LNCAP (cell line): ENCODE data around the gene ATG5.

Experiments
- TF ChIP-seq, protein P1 (sequence below): fragments of 450-650 bp; IDR thresholded peaks from 2 replicates; pipeline ENCODE4 v1.5.1; 2017; ENCODE audit warnings: mild to moderate bottlenecking

ATG5 gene

GRCh38 chr6:106321940-106322339 lies 3.6 kb downstream of the ATG5 start:
- TF ChIP-seq, protein P1, sequence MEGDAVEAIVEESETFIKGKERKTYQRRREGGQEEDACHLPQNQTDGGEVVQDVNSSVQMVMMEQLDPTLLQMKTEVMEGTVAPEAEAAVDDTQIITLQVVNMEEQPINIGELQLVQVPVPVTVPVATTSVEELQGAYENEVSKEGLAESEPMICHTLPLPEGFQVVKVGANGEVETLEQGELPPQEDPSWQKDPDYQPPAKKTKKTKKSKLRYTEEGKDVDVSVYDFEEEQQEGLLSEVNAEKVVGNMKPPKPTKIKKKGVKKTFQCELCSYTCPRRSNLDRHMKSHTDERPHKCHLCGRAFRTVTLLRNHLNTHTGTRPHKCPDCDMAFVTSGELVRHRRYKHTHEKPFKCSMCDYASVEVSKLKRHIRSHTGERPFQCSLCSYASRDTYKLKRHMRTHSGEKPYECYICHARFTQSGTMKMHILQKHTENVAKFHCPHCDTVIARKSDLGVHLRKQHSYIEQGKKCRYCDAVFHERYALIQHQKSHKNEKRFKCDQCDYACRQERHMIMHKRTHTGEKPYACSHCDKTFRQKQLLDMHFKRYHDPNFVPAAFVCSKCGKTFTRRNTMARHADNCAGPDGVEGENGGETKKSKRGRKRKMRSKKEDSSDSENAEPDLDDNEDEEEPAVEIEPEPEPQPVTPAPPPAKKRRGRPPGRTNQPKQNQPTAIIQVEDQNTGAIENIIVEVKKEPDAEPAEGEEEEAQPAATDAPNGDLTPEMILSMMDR, result no peak

GRCh38 chr6:106318851-106319250 lies 6.7 kb downstream of the ATG5 start:
- TF ChIP-seq, protein P1, result no peak

DNA sequence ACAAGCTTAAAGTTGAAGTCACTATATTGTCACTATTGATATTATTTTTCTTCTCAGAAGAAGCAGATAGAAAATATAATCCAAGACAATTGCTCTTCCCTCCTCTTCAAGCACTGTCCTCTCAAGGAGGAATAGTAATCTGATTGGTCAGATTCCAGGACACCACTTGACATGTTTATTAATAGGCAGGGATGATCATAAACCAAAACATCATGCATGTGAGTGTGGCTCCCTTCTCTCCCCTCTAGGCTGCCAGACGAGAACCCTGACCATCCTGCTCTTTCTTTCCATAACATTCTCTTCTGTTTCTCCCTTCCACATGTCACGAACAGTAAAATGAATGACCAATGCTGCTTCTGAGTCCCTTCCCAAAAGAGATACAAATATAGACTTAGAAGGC lies 7.5 kb downstream of the ATG5 start:
- TF ChIP-seq, protein P1, result no peak

GRCh38 chr6:106316375-106316766 lies 9.2 kb downstream of the ATG5 start:
- TF ChIP-seq, protein P1, result no peak

DNA sequence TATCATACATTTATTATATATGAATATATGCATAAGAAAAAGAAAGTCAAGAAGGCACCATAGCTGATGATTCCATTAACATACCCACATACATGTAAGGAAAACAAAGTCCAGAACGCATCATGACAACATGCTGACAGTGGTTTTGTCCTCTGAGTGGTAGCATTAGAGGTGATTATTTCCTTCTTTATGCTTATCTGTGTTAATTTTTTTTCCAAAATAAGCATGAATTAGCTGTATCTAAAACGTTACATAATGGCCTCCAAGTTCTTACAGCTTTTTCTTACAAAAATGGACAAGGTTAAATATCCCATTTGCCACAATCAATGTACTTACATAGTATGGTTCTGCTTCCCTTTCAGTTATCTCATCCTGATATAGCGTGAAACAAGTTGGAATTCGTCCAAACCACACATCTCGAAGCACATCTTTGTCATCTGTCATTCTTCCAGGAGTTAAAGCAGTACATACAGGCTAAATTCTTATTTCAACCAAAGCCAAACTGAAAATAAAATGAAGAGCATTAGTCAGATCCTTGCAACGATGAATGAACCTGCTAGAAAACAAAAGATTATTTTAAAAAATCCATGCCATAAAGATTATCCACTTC lies 9.7 kb downstream of the ATG5 start:
- TF ChIP-seq, protein P1, result no peak

GRCh38 chr6:106309766-106310373 lies 15.7 kb downstream of the ATG5 start:
- TF ChIP-seq, protein P1, result no peak

DNA sequence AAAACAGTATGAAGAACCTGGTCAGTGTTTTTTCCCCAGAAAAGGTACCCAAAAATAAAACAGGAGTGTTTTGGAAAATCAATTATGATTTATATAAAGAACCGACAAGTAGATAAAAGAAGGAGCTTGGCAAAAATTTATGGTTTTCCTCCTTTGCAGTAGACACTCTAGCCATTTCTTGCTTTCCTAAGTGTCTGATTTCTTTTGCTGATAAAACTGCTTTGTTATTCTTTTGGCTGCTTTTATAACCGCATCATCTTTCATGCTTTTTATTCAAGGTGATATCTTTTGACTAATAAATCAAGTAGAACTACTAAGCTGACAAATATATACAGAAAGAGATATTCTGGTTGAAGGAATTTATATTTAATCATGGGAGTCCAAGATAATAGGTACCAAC lies 16.6 kb downstream of the ATG5 start:
- TF ChIP-seq, protein P1, result no peak
